Inflammatory macrophage treated with lipopolysaccharide for 4 hours (primary cell): ENCODE results near the gene NMNAT3.
"Not testable (repeated sequence)": the region's sequence is repeated elsewhere in the genome, so short reads cannot be mapped to it uniquely, and the experiment has no call there.

Experiments used
- DNase-seq: peaks from one replicate; pipeline ENCODE4 v3.0.0-alpha.2; 2020

The NMNAT3 gene

DNA sequence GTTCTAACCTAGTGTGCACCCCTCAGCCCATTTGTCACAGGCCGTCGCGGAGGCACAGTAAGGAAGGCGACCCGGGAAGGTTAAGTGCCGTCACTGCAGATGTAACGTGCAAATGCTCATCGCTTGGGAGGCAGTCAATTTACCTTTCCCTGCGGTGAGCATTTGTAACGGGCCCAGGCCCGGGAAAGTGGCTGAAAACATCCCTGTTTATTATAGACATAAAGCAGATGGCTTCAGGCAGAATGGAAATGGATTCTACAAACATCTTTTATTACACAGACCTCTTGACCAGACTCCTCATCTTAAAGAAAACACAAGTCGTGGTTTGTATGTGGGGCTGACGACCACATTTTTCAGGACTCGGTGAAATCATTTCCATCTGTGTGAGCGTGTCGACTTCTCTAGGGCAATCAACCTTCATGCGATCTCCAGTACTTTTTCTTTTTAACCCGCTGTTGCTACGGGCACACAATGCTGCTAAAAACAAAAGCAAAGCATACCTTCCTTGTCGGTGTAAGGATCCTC is 43.6 kb downstream of the NMNAT3 start:
- no peak for DNase-seq

DNA sequence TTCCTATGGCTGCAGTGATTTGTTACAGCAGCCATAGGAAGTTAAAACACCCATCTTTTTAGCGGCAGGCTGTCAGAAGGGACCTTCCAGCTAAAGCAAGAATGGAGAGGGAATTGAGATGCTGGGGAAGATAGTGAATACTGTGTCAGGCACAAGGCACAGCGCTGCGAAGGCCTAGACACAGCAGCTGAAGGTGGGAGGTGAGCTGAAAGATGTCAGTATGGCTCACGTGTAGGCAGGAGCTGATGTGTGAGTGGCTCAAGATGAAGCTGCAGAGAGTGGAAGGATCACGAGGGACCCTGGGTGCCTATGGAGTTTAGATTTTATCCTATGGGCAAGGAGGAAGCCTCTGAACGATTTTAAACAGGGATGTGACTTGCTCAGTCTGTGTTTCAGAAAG is 44.3 kb downstream of the NMNAT3 start:
- DNase-seq: no peak

DNA sequence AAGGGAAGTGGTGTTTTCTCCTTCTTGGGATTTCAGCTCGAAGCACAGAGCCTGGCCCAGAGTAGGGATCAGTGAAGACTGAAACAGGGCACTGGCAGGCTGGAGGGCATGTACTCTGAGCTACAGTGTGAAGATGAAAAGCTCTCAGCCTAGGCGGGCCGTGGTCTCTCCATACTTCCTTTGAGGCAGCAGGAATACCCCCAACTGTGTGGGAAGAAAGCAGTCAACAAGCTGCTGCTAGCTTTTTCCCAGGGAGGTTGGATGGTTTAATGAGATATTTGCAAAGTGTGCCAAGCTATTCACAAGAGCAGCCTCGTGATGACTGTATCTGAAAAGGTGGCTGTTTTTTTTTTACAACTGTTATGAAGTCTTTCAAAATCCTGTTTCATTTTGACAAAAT is 47.2 kb downstream of the NMNAT3 start:
- no peak for DNase-seq

DNA sequence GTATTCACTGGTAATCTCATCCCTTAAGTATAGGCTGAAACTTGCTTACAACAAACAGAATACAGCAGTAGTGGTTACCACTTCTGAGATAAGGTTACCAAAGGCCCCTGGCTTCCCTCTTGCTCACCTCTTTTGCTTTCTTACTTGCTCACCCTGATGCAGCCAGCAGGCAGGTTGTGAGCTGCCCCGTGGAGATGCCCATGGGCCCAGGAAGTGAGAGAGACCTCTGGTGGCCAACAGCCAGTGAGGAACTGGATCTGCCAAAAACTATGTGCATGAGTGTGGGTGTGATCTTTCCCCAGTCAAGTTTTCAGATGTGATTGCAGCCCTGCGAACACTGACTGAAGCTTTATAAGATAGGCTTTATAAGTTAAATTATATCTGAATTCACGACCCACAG is 48.7 kb downstream of the NMNAT3 start:
- DNase-seq: peak; percentile 27

DNA sequence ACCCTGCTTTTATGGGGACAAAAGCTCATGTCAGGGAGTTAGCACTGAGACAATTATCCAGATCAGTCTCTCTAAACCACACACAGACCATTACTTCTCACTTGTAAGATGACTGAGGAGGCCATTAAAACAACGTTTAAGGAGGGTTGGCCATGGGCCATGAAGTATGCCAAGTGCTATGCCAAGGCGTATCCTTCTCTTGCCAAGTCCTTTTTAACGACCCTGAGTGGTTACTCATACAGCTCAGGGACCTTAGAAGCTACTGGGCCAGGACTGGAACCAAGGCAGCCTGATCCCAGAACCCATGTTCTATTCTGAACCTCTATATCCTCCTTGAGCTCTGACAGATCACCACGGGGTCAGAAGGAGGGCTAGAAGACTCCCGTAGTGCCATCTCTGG is 50.0 kb downstream of the NMNAT3 start:
- DNase-seq: no peak

DNA sequence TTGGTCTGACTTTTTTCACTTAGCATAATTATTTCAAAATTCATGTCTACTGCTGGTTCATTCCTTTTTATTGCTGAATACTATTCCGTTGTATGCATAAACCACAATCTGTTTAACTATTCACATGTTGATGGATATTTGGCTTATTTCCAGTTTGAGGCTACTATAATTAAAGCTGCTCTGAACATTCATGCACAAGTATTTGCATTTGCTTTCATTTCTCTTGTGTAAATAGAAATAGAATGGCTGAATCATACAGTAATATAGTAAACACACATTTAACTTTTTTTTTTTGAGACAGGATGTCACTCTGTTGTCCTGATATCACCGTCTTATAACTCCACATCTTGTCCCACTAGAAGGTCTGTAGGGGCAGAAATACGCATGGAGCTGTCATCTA is 57.3 kb downstream of the NMNAT3 start:
- no peak for DNase-seq

DNA sequence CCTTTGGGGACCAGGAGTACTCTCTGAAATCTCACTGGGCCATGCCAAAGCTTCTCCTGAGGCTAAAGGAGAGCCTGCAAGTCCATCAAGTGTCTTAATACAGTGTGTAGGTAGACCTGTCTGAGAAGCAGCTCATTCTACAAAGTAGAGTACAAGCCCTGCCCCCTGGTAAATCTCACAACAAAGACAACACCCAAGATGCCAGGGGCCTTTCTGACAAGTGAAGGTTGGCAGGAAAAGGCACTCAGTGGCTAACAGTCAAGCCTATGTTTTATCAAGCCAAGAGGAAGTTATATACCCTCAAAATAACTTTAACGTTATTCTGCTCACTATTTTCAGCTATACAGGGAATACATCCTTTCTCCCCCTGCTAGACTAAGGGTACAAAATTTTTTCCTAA is 58.3 kb downstream of the NMNAT3 start:
- DNase-seq: no peak

DNA sequence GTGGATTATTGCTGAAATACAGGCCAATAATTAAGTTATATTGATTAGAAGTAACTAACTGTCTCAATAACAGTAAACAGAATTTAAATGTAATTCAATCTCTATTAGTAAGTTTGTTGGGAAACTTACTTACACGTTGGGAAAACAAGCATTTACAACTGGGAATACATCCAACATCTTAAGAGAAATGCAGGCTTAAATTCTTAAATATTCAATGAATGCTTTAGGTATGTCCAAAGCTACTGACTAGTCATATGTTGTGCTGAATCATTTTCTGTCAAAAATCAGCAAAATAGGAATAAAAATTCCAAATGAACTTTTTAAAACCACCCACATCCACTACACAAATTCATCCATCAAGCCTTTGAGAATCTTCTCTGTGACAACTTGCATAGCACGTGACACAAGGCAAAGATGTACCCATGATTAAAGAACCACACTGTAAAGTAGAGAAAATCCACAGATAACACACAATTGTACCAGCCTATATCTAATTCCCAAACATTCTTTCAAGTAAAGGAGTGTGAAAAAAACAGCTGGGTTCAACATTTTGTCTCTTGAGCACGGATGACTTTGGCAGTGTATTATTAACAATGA is 60.0 kb downstream of the NMNAT3 start:
- DNase-seq: no peak

DNA sequence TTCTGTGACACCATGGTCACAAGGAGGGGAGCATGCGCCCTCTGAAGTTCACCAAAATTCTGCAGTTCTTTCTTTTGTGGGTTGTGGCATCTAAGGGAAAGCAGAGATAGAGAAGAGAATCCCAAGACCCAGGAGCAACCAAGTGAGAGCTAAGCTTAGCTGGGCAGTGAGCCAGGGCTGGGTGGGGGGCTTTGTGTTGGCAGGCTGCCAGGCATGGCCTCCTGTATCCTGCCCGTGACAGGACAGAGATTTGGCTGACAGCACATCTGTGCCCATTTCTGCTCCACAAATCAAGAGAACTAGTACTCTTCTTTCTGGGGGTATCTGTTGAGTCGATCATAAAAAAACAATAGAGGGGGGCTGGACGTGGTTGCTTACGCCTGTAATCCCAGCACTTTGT is 66.2 kb downstream of the NMNAT3 start:
- no peak for DNase-seq

DNA sequence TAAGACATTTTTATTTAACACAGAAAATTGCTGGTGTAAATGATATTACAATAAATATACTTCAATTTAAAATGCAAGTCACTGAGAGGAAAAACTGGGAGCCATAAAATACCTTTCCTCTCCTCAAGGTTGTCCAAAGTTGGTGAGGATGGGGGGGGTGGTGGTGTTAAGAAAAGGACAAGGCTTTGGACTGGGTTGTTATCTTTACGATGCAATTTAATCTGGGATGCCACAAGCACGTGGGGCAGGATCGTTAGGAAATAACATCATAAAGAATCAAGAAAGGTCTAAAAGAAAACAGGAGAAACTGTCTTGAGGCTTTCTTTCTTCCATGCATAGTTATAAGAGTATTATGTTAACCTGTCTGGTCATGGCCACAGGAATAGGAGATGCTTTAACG is 66.9 kb downstream of the NMNAT3 start:
- DNase-seq: no peak

DNA sequence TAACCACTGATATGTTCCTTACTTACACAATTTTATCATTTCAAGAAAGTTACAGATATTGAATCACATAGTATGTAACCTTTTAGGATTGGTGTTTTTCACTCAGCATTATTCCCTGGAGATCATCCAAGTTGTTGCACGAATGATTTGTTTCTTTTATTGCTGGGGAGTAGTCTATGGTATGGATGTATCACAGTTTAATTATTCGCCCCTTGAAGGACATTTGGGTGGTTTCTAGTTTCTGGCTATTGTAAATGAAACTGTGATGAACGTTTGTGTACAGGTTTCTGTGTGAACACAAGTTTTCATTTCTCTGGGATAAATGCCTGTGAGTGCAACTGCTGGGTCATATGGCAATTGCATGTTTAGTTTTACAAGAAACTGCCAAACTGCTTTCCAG is 68.8 kb downstream of the NMNAT3 start:
- no peak for DNase-seq

DNA sequence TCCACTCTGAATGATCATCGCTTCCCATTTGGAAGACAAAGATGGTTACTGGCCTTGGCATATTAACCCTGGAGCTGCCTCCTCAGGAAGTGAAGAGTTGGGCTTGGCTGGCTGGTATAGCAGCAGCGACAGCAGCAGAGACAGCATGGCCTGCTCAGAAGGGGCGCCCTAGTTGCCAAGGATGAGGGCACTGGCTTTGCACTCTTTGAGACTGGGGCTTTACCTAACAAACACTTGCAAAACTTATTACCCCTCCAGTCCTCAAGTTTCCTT is 69.7 kb downstream of the NMNAT3 start:
- DNase-seq: no peak

DNA sequence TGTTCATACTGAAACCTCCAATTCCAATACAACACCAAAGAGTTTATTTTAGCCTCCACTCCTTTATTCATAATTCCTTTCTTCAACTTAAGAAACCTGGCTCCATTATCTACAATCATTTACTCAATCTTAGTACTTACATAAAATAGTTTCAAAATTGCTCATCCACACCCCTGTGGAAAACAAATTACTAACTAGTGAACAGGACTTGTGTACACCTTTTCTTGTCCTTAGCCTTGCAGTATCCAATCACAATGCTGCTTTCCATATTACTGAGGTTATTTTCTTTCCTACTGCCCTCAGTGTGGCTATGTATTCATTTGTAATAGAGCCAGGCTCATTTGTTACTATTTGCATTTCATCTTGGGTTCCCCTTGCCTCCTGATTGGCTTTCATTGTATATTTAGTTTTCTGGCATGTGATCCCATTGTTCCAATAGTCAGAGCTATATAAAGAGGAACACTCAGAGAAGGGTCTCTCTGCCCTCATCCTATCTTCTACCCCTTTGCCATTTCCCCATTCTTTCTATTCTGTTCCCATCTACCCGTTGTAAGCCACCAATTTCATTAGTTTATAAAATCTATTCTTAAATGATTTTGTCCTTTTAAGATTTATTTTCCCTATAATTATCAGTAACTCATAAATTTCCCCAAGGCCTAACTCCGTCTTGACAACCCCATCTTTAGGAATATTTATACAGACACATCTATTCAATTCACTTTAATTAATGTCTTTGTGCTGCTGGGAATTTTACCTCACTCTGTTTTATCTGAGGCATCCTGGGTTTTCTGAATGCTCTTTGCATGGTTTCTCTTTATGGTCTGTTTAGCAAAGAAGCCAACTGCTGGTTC is 70.3 kb downstream of the NMNAT3 start:
- no peak for DNase-seq

DNA sequence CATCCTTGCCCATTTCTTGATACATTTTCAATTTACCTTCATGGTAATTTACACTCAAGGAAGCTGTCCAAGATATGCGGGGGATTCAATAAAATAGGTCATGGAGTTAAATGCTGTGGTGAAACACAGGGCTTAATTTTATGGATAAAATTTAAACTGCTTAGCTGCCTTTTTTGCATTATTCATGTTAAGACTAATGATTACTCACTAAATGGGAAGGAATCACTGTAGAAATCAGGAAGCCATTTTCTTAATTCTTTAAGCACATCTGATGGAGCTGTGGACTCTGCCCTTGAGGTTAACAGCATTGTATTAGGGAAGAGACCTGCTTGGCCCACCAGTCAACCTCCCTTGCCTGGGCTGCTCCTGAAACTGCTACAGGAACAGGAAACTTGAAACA is 75.8 kb downstream of the NMNAT3 start:
- DNase-seq: no peak

DNA sequence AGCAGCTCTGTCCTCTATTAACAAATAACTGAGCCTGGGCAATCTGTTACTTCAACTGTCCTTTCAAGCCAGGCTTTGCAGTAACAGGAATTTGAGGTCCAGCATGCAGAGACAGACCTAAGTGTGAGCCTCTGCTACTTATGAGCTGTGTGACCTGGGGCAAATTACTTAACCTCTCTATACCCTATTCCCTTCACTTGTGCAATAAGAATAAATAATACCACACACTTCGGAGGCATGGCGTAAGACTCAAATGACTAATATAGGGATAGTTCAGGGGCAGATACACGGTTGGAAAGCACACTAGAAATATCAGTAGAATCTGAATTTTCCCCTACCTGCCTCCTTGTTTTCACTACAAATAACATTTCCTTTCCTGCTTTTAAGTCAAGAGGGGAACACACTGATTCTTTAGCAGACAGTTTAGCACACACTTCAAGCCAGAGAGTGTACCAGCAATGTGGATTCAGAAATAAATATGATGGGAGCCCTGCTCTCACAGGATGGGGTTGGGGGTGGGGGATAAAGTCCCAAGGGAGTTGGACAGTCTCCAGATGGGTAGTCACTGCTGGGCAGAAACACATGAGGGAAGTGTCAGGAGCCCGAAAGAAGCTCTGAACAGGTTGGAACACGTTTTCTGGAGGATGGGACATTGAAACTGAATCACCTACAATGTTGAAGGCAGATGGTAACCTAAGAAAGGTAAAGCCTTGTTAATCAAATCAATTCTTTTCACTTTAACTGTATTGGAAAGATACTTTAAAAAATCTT is 76.4 kb downstream of the NMNAT3 start:
- peak; percentile 36 for DNase-seq

DNA sequence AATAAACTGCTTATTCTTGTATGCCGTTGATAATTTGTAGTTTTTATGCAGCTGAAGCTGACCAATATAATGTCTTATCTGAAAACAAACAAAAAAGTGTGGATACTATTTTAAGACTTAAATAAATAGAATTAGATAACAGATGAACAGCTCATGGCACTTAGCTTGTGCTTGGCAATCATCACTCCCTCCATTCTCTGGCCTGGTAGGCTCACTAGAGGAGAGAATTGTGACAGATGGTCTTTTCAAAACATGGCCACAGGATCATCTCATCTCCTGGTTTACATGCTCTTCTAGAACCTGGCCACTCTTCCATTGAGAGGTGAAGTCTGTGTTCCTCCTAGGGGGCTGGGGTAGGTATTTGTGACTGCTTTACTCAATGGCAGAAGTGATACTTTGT is 79.8 kb downstream of the NMNAT3 start:
- no peak for DNase-seq

DNA sequence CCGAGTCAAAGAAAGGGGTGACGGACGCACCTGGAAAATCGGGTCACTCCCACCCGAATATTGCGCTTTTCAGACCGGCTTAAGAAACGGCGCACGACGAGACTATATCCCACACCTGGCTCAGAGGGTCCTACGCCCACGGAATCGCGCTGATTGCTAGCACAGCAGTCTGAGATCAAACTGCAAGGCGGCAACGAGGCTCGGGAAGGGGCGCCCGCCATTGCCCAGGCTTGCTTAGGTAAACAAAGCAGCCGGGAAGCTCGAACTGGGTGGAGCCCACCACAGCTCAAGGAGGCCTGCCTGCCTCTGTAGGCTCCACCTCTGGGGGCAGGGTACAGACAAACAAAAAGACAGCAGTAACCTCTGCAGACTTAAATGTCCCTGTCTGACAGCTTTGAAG is 86.6 kb downstream of the NMNAT3 start:
- not testable (repeated sequence) for DNase-seq

DNA sequence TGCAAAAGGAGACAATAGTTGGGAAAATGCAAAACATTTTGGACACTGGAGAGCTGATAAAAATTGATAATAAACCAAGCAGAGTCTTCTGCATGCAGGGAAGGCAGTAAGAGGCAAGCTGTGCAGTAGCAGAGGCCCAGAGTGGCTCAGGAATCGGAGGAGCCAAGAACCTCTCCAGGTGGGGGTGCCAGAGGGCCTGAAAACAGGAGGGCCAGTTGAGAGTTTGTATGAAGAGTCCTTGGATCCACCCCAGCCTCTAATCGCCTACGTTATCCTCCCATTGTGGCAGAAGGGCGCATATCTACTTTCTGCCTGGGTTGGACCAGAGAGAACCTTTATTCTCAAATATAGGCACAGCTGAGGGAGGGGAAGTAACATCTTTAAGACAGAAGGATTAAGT is 89.3 kb downstream of the NMNAT3 start:
- DNase-seq: no peak

DNA sequence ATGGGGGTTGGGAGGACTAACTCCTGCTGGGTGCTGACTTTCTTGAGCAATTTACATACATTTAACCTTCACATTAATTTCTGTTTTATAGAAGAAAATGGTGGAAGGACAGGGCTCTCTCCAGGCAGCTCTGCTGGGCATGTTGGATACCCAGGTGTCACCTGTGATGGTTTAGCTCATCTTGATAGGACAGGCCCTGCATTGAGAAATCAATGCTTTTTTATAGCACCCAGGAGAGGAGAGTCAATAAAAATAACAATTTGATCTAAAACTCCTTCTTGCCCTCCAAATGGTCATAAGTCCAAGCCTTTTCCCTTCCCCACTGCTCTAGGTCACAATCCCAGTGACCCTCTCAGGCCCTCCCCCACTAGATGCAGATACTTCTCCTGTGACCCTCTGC is 90.0 kb downstream of the NMNAT3 start:
- no peak for DNase-seq

DNA sequence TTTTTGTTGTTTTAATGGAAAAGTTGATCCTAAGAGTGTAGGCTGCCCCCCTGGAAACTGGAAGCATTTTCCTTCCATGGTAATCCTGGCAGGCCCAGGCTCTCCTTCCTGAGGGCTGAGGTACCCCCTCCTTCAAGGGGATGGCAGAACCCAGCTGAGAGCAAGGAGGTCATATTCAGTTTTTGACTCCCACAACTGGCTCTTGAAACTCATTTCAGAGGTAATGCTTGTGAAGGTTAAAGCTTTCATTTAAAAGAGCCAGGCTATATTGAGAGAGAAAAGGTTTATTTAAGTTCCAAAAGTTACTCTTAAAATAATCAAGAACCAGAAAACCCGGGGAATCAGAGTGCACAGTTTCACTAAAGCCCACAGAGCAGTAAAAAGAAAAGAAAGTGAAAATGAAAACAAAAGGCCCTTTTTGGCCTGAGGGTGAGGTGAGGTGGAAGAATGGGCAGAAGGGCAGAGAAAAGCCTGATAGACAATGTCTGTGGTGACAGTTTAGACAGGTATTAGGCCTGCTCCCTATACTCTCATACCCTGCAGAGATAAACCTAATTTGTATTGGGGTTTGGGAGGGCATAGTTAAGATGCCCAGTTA is 91.3 kb downstream of the NMNAT3 start:
- no peak for DNase-seq

DNA sequence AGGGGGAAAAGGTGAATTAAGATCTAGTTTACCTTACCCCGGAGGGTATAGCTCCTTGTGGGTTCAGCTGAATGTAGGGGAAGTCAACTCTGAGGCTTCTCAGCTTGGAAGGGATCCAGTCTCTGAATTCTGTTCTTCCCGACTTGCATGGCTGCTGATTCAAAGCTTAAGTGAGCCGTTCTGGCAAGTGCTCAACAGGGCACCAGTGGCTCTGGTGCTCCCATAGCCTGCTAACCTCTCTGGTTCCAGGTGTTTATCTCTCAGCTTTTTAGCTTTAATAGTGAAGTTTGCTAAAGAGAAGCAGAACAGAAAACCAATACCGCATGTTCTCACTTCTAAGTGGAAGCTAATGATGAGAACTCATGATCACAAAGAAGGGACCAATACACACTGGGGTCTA is 92.0 kb downstream of the NMNAT3 start:
- DNase-seq: no peak

DNA sequence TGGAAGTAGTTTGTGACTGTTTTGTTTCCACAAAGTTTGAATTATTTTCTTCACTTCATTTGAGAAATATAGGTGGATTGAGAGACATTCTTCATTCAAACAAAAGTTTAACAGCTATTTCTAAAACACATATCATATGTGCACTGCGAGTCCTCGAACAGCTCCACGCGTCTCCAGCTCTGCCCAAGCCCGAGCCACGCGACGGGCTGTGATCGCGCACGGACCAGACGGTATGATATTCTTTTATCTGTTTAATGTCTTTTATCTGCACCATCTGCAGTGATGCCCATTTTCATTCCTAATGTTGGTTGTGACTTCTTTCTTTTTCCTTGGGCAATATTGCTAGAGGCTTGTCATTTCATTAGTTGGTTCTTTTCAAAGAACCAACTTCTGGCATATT is 94.1 kb downstream of the NMNAT3 start:
- DNase-seq: not testable (repeated sequence)

DNA sequence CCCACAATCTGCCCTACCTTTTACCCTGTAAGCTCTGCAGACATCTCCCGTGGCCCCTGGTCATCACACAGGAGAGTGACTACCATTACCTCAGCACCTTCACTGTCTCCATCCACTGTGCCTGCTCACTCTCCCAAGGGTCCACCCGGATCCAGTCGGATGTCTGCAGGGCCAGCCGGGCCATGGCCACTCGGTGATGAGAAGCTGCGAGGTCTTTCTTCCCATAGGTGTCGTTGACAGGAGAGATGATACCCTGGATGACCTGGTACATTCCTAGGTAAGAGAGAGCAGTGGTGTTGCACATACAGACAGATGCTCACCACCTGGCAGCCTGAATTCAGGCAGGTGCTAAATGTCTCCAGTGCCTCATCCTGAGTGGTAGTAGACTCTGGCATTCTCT is 99.0 kb downstream of the NMNAT3 start:
- no peak for DNase-seq

DNA sequence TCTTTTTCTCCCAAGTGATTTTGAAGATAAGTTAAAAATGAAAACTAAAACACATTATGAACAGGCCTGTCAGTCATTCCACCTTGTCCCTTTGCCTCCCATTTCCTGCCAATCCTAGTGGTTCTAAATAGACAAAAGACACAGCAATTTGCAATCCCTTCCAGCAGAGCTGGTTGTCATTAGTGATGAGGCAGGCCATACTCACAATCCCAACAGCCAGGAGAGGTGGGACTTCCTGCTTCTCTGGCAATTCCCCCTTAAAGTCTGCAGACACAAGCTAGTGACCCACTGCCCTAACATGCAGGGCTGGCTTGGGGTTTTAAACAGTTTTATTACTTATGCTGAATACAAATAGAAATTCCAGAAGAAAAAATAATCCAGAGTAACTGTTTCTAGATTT is 99.9 kb downstream of the NMNAT3 start:
- no peak for DNase-seq
